HepG2 (cell line): ENCODE results near the gene CX3CR1. TPM values are rescaled to one million over a fixed set of nuclear protein-coding genes. Genes with fewer than 3 reads are reported as not detected.

ENCODE experiments used
- ATAC-seq: fragments of 200-7000 bp; cut with Tn5 transposase; 3 replicates; pipeline ENCODE4 v1.9.1; 2020; ENCODE audit warnings: mild to moderate bottlenecking, moderate library complexity
- BruUV-seq: library from RNA; stranded (reverse); fragments of 400-500 nt; replicated peaks from 2 replicates; lab custom pipeline; 2021; lab: Mats Ljungman, UMichigan
- CTCF ChIA-PET: fragments of 300-600 bp; formaldehyde crosslinking; extraction: SDS; loops from one replicate; lab custom pipeline; 2021; ENCODE audit warnings: low total read pairs, inconsistent platforms, low intra/inter-chr PET ratio; lab: Yijun Ruan, JAX
- POLR2A ChIA-PET: fragments of 350-600 bp; sonication (Branson Sonifier 250); formaldehyde crosslinking; loops from one replicate; lab custom pipeline; 2020; ENCODE audit warnings: antibody characterized with exemption, inconsistent platforms; lab: Yijun Ruan, JAX
- DNase-seq: peaks from one replicate; pipeline ENCODE4 v3.0.0-alpha.2; 2015; ENCODE audit warnings: low spot score
- FAIRE-seq: peaks from 3 replicates; lab custom pipeline; 2011; peaks lifted over from hg19 to GRCh38; lab: Jason Lieb, UNC
- H2AFZ ChIP-seq: one replicate; pipeline ENCODE4 v1.6.1; 2011; ENCODE audit warnings: low read length, inconsistent platforms
- H3K27ac ChIP-seq: fragments of 300-600 bp; 3 replicates; pipeline ENCODE4 v1.8.0; 2011; ENCODE audit warnings: mixed run types, mild to moderate bottlenecking, mixed read lengths, low read length, inconsistent platforms; ENCODE audit not compliant: insufficient read depth; ENCODE audit errors: extremely low read length
- H3K27me3 ChIP-seq, 2 experiments: fragments of 200-600 bp in 1 of 2; 2 replicates in 1 of 2; 3 replicates in 1 of 2; pipeline versions ENCODE4 v1.6.0 to v1.8.0; 2011; ENCODE audit warnings: low read length in 2 of 2, mild to moderate bottlenecking in 2 of 2, moderate library complexity in 2 of 2, inconsistent platforms in 1 of 2; ENCODE audit not compliant: insufficient read depth in 2 of 2, control insufficient read depth in 1 of 2
- H3K36me3 ChIP-seq, 2 experiments: fragments of 200-600 bp in 1 of 2; replicated peaks in 1 of 2; 2 replicates in 1 of 2; 3 replicates in 1 of 2; pipeline versions ENCODE4 v1.5.1 to v1.8.0; 2011; ENCODE audit warnings: low read length in 2 of 2, inconsistent platforms in 1 of 2; ENCODE audit not compliant: insufficient read depth in 2 of 2, control insufficient read depth in 1 of 2
- H3K4me1 ChIP-seq: 2 replicates; pipeline ENCODE4 v1.5.1; 2012; ENCODE audit warnings: low read length, inconsistent platforms; ENCODE audit not compliant: insufficient read depth
- H3K4me2 ChIP-seq: 2 replicates; pipeline ENCODE4 v1.6.0; 2011; ENCODE audit warnings: low read depth, low read length, inconsistent platforms
- H3K4me3 ChIP-seq, 3 experiments: fragments of 200-600 bp in 1 of 3; sonication (generic), shearing (Covaris generic) in 1 of 3; replicated peaks in 1 of 3; 2 replicates each; pipeline ENCODE4 v1.5.1; 2011 to 2016; ENCODE audit warnings: low read length in 3 of 3, inconsistent platforms in 2 of 3, low read depth in 2 of 3, mild to moderate bottlenecking in 2 of 3, control low read depth in 1 of 3, mixed read lengths in 1 of 3; ENCODE audit not compliant: insufficient read depth in 1 of 3
- H3K79me2 ChIP-seq: one replicate; pipeline ENCODE4 v1.6.1; 2011; ENCODE audit warnings: low read length, inconsistent platforms; ENCODE audit not compliant: insufficient read depth
- H3K9ac ChIP-seq: 2 replicates; pipeline ENCODE4 v1.6.0; 2011; ENCODE audit warnings: mild to moderate bottlenecking, low read depth, low read length, inconsistent platforms; ENCODE audit not compliant: insufficient read depth
- H3K9me3 ChIP-seq: 2 replicates; pipeline ENCODE4 v1.5.1; 2012; ENCODE audit warnings: mild to moderate bottlenecking, low read length
- H4K20me1 ChIP-seq: 2 replicates; pipeline ENCODE4 v1.6.0; 2011; ENCODE audit warnings: inconsistent platforms, mild to moderate bottlenecking, low read length, moderate library complexity; ENCODE audit not compliant: insufficient read depth
- EEA1 ChIP-seq: sonication (generic); formaldehyde crosslinking; IDR thresholded peaks from 2 replicates; pipeline ENCODE4 v1.5.1; 2020; ENCODE audit warnings: mild to moderate bottlenecking, missing genetic modification reagents, borderline replicate concordance
- FIP1L1 ChIP-seq: fragments of 200-400 bp; formaldehyde crosslinking; IDR thresholded peaks from 2 replicates; pipeline ENCODE4 v1.6.1; 2018; ENCODE audit warnings: low read depth, mild to moderate bottlenecking, low read length, moderate library complexity, borderline replicate concordance; ENCODE audit not compliant: insufficient read depth
- HMG20B ChIP-seq: conservative IDR thresholded peaks from 2 replicates; pipeline ENCODE4 v1.6.1; 2016; ENCODE audit warnings: missing genetic modification reagents, missing compliant biosample characterization
- HNF1A ChIP-seq, 2 experiments: sonication (generic) in 1 of 2; formaldehyde crosslinking in 1 of 2; IDR thresholded peaks; 2 replicates each; pipeline versions ENCODE4 v1.4.0 to v1.6.1; 2016 to 2020; ENCODE audit warnings: borderline replicate concordance in 1 of 2, low read depth in 1 of 2, mild to moderate bottlenecking in 1 of 2, missing genetic modification reagents in 1 of 2
- IKZF4 ChIP-seq: sonication (generic); formaldehyde crosslinking; IDR thresholded peaks from 2 replicates; pipeline ENCODE4 v1.5.1; 2020; ENCODE audit warnings: borderline replicate concordance, mild to moderate bottlenecking, low read depth, missing genetic modification reagents; ENCODE audit errors: not compliant biosample characterization
- MBNL3 ChIP-seq: fragments of 250-450 bp; sonication (Bioruptor Pico); conservative IDR thresholded peaks from 2 replicates; pipeline ENCODE4 v1.8.0; 2022; ENCODE audit warnings: mild to moderate bottlenecking, inconsistent platforms
- NCOR1 ChIP-seq: fragments of 200-600 bp; sonication (generic); IDR thresholded peaks from 2 replicates; pipeline ENCODE4 v1.7.0; 2017; ENCODE audit warnings: antibody characterized with exemption, low read length, borderline replicate concordance
- POLR2A ChIP-seq, 2 experiments: IDR thresholded peaks; 2 replicates each; pipeline ENCODE4 v1.6.1; 2011; ENCODE audit warnings: low read depth in 2 of 2, low read length in 2 of 2, mild to moderate bottlenecking in 1 of 2, moderate library complexity in 1 of 2; ENCODE audit not compliant: insufficient read depth in 1 of 2
- SMC3 ChIP-seq: IDR thresholded peaks from 2 replicates; pipeline ENCODE4 v1.6.1; 2011; ENCODE audit warnings: low read length, improper control_type of control experiment
- SMYD3 ChIP-seq: sonication (generic); formaldehyde crosslinking; IDR thresholded peaks from 2 replicates; pipeline ENCODE4 v1.8.1; 2023; ENCODE audit warnings: mild to moderate bottlenecking, missing genetic modification reagents
- ZGPAT ChIP-seq: IDR thresholded peaks from 2 replicates; pipeline ENCODE4 v1.6.1; 2016; ENCODE audit warnings: mild to moderate bottlenecking
- ZSCAN12 ChIP-seq: sonication (generic); formaldehyde crosslinking; IDR thresholded peaks from 2 replicates; pipeline ENCODE4 v1.9.0; 2021; ENCODE audit warnings: mild to moderate bottlenecking, missing genetic modification reagents
- WGBS: methylation state at CpG from one replicate; pipeline ENCODE4 v1.1.6; 2017; ENCODE audit warnings: low lambda C conversion rate; 5-methylcytosine and 5-hydroxymethylcytosine counted together
- in situ Hi-C: cut with HindIII; loops from 2 replicates; pipeline ENCODE4 v1.10.0; 2017; ENCODE audit warnings: low pct_unique_long_range_greater_than_20kb; ENCODE audit not compliant: extremely low pct_ligation_motif_present
- intact Hi-C: fragments of 100-400 bp; cut with micrococcal nuclease; formaldehyde crosslinking; loops from one replicate; pipeline ENCODE4 v1.10.0; 2022; ENCODE audit not compliant: unreplicated experiment
- polyA plus RNA-seq, 8 experiments: library from polyadenylated mRNA; depleted of rRNA in 3 of 8; stranded (reverse) in 7 of 8; unstranded in 1 of 8; fragments of >200 nt; fragmentation: Illumina TruSeq in 4 of 8; extraction: Trizol in 4 of 8; gene quantifications; 2 replicates each; pipeline versions ENCODE4 v1.2.1 to v1.2.3, GENCODE V29; 2011 to 2016; ENCODE audit warnings: low read depth in 4 of 8, missing spikeins in 1 of 8, mixed read lengths in 1 of 8; ENCODE audit not compliant: insufficient read depth in 1 of 8
- total RNA-seq, 5 experiments: library from RNA; depleted of rRNA; stranded (reverse); fragments of >200 nt; fragmentation: Illumina TruSeq; extraction: Trizol; gene quantifications; 2 replicates each; pipeline ENCODE4 v1.2.3, GENCODE V29; 2016; ENCODE audit warnings: low read depth in 1 of 5

The CX3CR1 gene
- total and polyA plus RNA-seq, 2 of the 13 experiments (the other 11 are each of a cell fraction or from before 2014, with no cell fraction given) = not detected

GRCh38 chr3:39327053-39327745 lies 47.4 kb upstream of the CX3CR1 start:
- in situ Hi-C loops (no loop called here), intact Hi-C loops (no loop called here)
- FAIRE-seq = no peak
- no peak for DNase-seq
- no peaks in the 10 kb centered on the region for H3K36me3 ChIP-seq
- no peaks in the 10 kb centered on the region for H3K27me3 ChIP-seq
- no peak overlapping the region for H3K27ac ChIP-seq
- ChIA-PET CTCF (no interaction called here), POLR2A (no interaction called here)
- no peak overlapping the region for H2AFZ ChIP-seq
- WGBS = 63% methylated on average over 2 of the region's 4 CpGs
- TF ChIP-seq FIP1L1 (no peak), IKZF4 (CRISPR knock-in tag) (no peak), NCOR1 (no peak), MBNL3 (CRISPR knock-in tag) (no peak)
- H3K79me2 ChIP-seq = no peaks in the 10 kb centered on the region
- no peak overlapping the region for H3K9ac ChIP-seq
- no TSS peak for BruUV-seq
- no peak for ATAC-seq
- no peak overlapping the region for H3K4me3 ChIP-seq
- no peaks in the 10 kb centered on the region for H3K4me1 ChIP-seq
- no peak overlapping the region for H3K4me2 ChIP-seq
- no peaks in the 10 kb centered on the region for H3K9me3 ChIP-seq
- H4K20me1 ChIP-seq = no peaks in the 10 kb centered on the region

GRCh38 chr3:39325236-39325635 lies 45.4 kb upstream of the CX3CR1 start:
- no TSS peak for BruUV-seq
- in situ Hi-C loops = no loop called here
- Histone ChIP-seq H3K4me2 (no peak overlapping the region), H3K9ac (no peak overlapping the region), H4K20me1 (no peaks in the 10 kb centered on the region), H3K9me3 (no peaks in the 10 kb centered on the region), H3K4me1 (no peaks in the 10 kb centered on the region), H2AFZ (no peak overlapping the region), H3K79me2 (no peaks in the 10 kb centered on the region), H3K27ac (no peak overlapping the region), H3K36me3 (no peaks in the 10 kb centered on the region), H3K4me3 (no peak overlapping the region), H3K27me3 (no peaks in the 10 kb centered on the region)
- ChIA-PET CTCF (no interaction called here), POLR2A (no interaction called here)
- ATAC-seq = no peak
- no peak for FAIRE-seq
- WGBS = 36% methylated on average over 2 of the region's 2 CpGs
- DNase-seq = no peak
- intact Hi-C loops = no loop called here
- TF ChIP-seq SMC3 (no peak), ZGPAT (CRISPR knock-in tag) (no peak), ZSCAN12 (CRISPR knock-in tag) (no peak), EEA1 (no peak), HMG20B (CRISPR knock-in tag) (no peak), NCOR1 (no peak), SMYD3 (CRISPR knock-in tag) (no peak), HNF1A (IDR thresholded peaks at IDR 0.05; ENCODE audit: low read depth) (no peak), HNF1A (CRISPR knock-in tag; IDR thresholded peaks at IDR 0.05; ENCODE audit: borderline replicate concordance) (no peak), POLR2A (IDR thresholded peaks at IDR 0.05; ENCODE audit: insufficient read depth in 1 of 2, low read depth in 2 of 2, low read length in 2 of 2) (no peak)
